Measurements from ENCODE around the gene LRRC14B. TPM values are rescaled to one million over a fixed set of nuclear protein-coding genes. Genes with fewer than 3 reads are reported as not detected.
"Not testable (repeated sequence)": the region's sequence is repeated elsewhere in the genome, so short reads cannot be mapped to it uniquely, and the experiment has no call there.

Gene LRRC14B
- total RNA-seq, 1 experiment from 2014 or later = not detected

GRCh38 chr5:207599-207998, 16.3 kb downstream of the LRRC14B start:
- Mint-ChIP-seq H3K4me3 (ENCODE audit: low read depth, unreplicated experiment) (no peak overlapping the region), H3K27ac (ENCODE audit: unreplicated experiment) (no peak overlapping the region), H3K9me3 (ENCODE audit: low read depth, unreplicated experiment) (no peaks in the 10 kb centered on the region), H3K27me3 (ENCODE audit: unreplicated experiment) (no peaks in the 10 kb centered on the region), H3K36me3 (ENCODE audit: insufficient read depth, unreplicated experiment) (peaks cover 6% of the 10 kb centered on the region), H3K4me1 (ENCODE audit: low read depth, unreplicated experiment) (peaks cover 10% of the 10 kb centered on the region)
- intact Hi-C loops (cut with micrococcal nuclease; ENCODE audit: unreplicated experiment) = no loop called here
- TF ChIP-seq, protein P1, sequence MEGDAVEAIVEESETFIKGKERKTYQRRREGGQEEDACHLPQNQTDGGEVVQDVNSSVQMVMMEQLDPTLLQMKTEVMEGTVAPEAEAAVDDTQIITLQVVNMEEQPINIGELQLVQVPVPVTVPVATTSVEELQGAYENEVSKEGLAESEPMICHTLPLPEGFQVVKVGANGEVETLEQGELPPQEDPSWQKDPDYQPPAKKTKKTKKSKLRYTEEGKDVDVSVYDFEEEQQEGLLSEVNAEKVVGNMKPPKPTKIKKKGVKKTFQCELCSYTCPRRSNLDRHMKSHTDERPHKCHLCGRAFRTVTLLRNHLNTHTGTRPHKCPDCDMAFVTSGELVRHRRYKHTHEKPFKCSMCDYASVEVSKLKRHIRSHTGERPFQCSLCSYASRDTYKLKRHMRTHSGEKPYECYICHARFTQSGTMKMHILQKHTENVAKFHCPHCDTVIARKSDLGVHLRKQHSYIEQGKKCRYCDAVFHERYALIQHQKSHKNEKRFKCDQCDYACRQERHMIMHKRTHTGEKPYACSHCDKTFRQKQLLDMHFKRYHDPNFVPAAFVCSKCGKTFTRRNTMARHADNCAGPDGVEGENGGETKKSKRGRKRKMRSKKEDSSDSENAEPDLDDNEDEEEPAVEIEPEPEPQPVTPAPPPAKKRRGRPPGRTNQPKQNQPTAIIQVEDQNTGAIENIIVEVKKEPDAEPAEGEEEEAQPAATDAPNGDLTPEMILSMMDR (IDR thresholded peaks at IDR 0.05; ENCODE audit: unreplicated experiment) = no peak
- BruUV-seq (replicated peaks) = no TSS peak
- no peak for DNase-seq
- CTCF ChIA-PET = no interaction called here

- CTCF ChIA-PET = no interaction called here
- no peaks in the 10 kb centered on the region for H3K9me3 Mint-ChIP-seq (ENCODE audit: low read depth, unreplicated experiment)
- H3K4me1 Mint-ChIP-seq (ENCODE audit: low read depth, unreplicated experiment) = peaks cover 10% of the 10 kb centered on the region
- DNase-seq = no peak
- H3K27me3 Mint-ChIP-seq (ENCODE audit: unreplicated experiment) = no peaks in the 10 kb centered on the region
- intact Hi-C loops (cut with micrococcal nuclease; ENCODE audit: unreplicated experiment) = no loop called here
- peaks cover 4% of the 10 kb centered on the region for H3K36me3 Mint-ChIP-seq (ENCODE audit: insufficient read depth, unreplicated experiment)
- BruUV-seq (replicated peaks) = no TSS peak
- no peak overlapping the region for H3K4me3 Mint-ChIP-seq (ENCODE audit: low read depth, unreplicated experiment)
- TF ChIP-seq, protein P1 (IDR thresholded peaks at IDR 0.05; ENCODE audit: unreplicated experiment) = no peak
- H3K27ac Mint-ChIP-seq (ENCODE audit: unreplicated experiment) = no peak overlapping the region
Measured at GRCh38 chr5:208449-209114, 17.3 kb downstream of the LRRC14B start.

DNA sequence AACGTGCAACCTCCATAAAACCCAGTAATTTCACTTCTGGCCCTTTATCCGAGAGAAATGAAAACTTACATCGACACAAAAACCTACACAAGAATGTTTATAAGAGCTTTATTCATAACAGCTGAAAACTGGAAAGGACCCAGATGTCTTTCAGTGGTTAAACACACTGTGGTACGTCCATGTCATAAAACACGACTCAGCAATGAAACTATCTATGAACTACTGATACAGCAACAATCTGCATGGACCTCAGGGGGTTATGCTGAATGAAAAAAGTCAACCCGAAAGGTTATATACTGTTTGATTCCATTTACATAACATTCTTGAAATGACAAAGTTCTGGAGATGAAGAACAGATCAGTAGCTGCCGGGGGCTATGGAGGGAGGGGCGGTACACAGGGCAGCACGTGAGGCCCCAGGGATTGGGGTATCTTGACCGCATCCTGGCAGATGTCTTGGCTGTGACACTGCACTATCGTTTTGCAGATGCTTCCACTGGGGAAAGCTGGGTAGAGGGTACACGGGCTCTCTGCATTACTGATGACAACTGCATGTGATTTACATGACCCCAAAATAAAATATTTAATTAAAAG, 22.6 kb downstream of the LRRC14B start:
- Mint-ChIP-seq H3K36me3 (ENCODE audit: insufficient read depth, unreplicated experiment) (peaks cover 42% of the 10 kb centered on the region), H3K27ac (ENCODE audit: unreplicated experiment) (no peak overlapping the region), H3K4me1 (ENCODE audit: low read depth, unreplicated experiment) (peaks cover 16% of the 10 kb centered on the region), H3K4me3 (ENCODE audit: low read depth, unreplicated experiment) (no peak overlapping the region), H3K27me3 (ENCODE audit: unreplicated experiment) (no peaks in the 10 kb centered on the region), H3K9me3 (ENCODE audit: low read depth, unreplicated experiment) (no peaks in the 10 kb centered on the region)
- CTCF ChIA-PET = no interaction called here
- DNase-seq = no peak
- TF ChIP-seq, protein P1 (IDR thresholded peaks at IDR 0.05; ENCODE audit: unreplicated experiment) = no peak
- BruUV-seq (replicated peaks) = no TSS peak
- intact Hi-C loops (cut with micrococcal nuclease; ENCODE audit: unreplicated experiment) = no loop called here

GRCh38 chr5:215256-215655, 24.0 kb downstream of the LRRC14B start:
- H3K4me3 Mint-ChIP-seq (ENCODE audit: low read depth, unreplicated experiment); H3K27me3 Mint-ChIP-seq (ENCODE audit: unreplicated experiment); intact Hi-C loops (cut with micrococcal nuclease; ENCODE audit: unreplicated experiment); H3K9me3 Mint-ChIP-seq (ENCODE audit: low read depth, unreplicated experiment); BruUV-seq (replicated peaks); DNase-seq; H3K27ac Mint-ChIP-seq (ENCODE audit: unreplicated experiment); CTCF ChIA-PET: not testable (repeated sequence)
- Mint-ChIP-seq H3K4me1 (ENCODE audit: low read depth, unreplicated experiment) (peaks cover 24% of the 10 kb centered on the region), H3K36me3 (ENCODE audit: insufficient read depth, unreplicated experiment) (peaks cover 49% of the 10 kb centered on the region)

DNA sequence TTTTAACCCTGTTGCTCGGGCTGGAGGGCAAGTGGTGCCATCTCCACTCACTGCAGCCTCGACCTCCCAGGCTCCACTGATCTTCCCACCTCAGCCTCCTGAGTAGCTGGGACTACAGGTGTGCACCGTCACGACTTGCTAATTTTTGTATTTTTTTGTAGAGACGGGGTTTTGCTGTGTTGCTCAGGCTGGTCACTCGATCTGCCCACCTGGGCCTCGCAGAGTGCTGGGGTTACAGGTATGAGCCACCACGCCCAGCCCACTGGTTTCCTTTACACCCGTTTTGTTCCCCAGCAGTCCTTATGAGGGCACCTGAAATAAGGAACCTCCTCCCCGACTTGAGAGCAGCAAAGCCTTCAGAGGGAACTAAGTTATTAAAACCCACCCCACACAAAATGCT, 24.8 kb downstream of the LRRC14B start:
- Mint-ChIP-seq H3K4me1 (ENCODE audit: low read depth, unreplicated experiment) (peaks cover 31% of the 10 kb centered on the region), H3K36me3 (ENCODE audit: insufficient read depth, unreplicated experiment) (peaks cover 49% of the 10 kb centered on the region)
- CTCF ChIA-PET; H3K9me3 Mint-ChIP-seq (ENCODE audit: low read depth, unreplicated experiment); BruUV-seq (replicated peaks); H3K27ac Mint-ChIP-seq (ENCODE audit: unreplicated experiment); H3K4me3 Mint-ChIP-seq (ENCODE audit: low read depth, unreplicated experiment); H3K27me3 Mint-ChIP-seq (ENCODE audit: unreplicated experiment); DNase-seq; intact Hi-C loops (cut with micrococcal nuclease; ENCODE audit: unreplicated experiment): not testable (repeated sequence)
